RKO (cell line): ENCODE results near the gene PARVA.
"Not testable (repeated sequence)": the region's sequence is repeated elsewhere in the genome, so short reads cannot be mapped to it uniquely, and the experiment has no call there.

Source experiments
- DNase-seq: peaks from one replicate; pipeline ENCODE4 v3.0.0-alpha.2; 2016; ENCODE audit warnings: low spot score

Gene PARVA

DNA sequence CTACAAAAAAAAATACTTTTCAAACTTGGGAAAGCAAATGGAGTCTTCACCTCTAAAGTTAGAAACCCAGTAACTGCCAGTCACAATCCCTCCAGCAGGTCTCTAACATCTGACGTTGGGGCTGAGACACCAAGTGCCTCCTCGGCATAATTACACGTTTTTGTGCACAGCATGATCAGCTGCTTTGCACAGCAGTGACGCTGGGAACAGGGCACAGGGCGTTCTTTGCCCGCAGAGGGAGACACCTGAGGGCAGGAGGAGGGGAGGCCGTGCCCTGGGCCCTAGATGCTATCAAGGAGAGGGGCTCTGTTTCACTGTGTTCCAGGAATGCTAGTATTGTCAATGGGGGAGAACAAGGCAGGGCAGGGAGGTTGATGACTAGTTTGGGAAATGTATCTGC, 120.1 kb downstream of the PARVA start:
- DNase-seq, result no peak

DNA sequence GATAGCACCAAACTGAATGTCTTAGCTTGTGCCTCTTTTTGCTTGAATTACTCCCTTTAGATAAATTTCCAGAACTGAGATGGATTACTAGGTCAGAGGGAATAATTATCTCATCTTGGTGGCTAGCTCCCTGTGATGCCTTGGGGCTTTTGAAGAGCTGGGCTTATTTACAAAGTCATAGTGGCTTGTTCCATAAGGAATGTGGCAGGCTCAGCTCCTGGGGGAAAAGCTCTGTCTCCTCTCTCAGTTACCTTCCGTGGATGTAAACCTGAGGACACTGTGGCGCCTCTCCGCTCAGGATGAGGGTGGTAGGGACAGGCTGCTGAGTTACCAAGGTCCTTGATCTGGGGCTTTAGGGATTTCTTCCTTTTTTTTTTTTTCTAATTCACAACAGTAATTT, 121.7 kb downstream of the PARVA start:
- no peak for DNase-seq

DNA sequence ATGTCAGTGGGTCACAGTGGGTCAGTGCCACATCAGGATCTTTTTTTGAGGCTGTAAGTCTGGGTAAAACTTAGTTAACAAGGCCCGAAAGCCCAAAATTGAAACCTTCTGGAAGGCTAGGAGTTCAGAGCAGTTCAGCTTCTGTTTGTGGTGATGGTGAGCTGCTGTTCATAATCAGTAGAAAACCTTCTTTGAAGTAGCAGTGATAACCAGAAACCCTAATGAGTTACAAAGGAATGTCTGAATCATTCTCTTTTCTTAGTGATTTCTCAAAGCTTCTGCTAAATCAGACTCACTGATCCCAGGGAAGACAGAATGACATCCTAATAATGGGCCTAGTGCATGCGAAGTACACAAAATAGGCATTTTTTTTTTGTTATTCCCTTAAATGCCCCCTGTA, 124.7 kb downstream of the PARVA start:
- no peak for DNase-seq

DNA sequence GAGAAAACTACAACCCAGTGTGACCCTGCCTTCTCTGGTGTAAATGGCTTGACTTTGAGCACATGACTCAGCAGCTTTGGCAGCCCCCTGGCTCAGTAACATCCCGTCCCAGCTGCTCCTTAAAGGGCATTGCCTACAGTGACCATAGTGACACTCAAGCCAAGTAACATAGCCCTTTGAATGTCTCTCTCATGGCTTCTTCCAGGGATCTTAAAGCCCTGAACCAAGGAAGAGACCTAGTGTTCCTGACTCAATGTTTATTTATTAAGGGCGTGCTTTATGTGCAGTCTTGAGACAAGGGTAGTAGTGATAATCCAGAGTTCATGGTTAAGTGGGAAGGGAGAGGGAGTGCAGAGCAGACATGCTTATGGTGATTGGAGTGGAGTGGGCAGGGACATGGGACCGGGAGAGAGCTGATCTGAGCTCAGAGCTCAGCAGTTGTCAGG, 125.7 kb downstream of the PARVA start:
- no peak for DNase-seq

DNA sequence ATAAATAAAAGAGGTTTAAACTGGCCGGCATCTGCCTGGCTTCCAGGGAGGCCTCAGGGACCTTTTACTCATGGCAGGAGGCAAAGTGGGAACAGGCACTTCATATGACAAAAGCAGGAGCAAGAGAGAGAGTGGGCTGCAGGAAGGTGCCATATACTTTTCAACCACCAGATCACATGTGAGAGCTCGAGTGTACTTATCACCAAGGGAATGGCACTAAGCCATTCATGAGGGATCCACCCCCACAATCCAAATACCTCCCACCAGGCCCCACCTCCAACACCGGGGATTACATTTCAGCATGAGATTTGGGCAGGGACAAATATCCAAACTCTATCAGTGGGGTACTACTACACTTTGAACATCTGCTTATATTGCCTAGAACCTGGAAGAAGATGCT, 126.5 kb downstream of the PARVA start:
- DNase-seq, result no peak

DNA sequence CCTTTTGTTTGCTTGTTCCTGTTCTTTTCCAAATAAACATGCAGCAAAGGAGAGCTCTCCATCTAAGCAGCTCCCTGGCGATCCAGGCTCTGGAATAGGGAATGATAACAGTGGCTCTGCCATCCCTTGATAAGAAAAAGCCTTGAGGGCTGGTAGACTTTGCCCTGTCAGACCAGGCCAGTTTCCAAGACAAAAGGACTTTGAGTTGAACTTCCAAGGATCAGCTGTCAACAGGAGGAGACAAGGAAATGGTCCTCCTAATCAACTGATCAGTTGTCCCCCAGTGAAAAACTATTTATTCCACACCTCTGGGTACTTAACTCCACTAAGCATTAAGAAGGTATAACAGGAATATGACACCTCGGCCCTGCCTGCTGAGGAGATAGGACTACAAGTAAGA, 127.8 kb downstream of the PARVA start:
- no peak for DNase-seq

DNA sequence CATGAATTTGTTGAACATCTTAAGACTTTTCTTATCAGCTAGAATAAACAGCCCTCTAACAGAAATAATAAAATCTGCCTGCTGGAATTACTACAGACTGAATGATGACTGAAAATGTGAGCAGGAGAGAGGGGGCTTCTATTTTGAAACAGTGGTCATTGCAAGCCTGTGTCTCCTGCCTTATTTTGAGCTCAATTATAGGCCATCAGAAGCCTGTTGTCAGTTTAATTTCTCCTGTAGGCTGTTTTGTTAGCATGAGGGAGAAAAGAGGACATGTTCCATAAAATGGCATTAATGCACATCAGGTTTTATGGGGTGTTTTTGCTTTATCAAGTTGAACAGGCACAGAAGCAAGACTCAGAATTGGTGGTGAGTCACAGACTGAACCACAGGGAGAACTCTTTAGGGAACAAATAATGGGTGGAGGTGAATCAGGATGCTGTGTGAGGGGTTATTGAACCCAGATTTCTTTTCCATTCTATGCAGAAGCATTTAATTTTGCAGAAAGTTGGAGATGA, 129.1 kb downstream of the PARVA start:
- DNase-seq, result no peak

DNA sequence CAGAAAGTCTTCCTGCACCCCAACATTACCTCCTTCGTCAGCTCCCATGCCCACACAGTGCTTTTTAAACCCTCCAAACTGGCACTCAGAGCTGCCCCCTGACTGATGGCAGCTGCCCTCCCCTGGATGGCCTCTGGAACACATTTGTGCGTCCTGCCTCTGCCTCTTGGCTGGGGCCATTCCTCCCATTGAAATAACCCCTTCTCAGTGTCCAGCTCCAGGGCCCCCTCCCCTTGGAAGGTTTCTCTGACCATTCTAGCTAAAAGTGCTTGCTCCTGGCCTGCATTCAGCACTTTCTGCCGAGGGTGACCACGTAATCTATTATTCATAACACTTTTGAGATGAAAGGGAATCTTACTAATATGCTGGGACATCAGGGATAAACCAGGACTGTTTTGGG, 130.0 kb downstream of the PARVA start:
- no peak for DNase-seq

DNA sequence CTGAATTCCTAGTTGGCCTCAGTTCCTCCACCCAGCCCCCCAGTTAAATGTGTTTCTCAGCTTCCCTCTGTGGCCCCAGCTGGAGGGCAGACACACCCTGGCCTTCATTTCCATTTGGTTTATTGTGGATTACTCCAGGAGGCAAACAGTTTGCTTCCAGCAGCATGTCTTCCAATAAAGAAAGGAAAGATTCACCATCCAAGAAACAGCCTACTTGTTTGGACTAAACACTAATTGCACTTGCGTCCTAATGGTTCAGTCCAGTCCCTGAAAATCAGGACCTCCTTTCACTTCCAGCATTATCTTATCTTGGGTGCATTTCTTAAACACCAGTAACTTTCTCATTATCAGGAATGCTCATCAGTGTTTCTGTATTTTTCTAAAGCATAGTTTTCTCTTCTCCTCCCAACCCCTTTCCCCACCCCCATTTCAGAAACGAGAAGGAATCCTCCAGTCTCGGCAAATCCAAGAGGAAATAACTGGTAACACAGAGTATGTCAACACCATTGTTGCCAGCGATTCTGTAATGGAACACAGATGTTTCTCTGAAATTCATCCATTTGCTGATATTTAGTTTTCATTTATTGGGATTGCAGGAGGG, 130.9 kb downstream of the PARVA start:
- no peak for DNase-seq

DNA sequence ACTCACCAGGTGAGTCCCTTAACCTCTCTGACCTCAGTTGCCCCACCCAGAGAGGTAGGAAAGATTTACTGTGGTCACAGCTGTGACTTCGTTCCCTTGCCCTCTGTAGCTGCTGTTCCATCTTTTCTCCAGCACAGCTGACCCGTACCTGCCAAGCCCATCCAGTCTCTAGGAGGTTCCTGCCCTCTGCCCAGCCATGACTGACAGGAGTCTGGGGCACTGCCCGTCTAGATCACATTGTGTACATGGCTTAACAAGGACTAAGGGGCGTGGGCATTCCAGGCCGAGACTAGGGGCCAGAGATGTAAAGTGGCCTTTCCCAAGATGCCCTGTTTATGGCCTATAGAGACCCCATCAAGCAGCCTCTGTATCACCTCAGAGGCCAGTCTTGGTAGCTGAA, 132.0 kb downstream of the PARVA start:
- no peak for DNase-seq

DNA sequence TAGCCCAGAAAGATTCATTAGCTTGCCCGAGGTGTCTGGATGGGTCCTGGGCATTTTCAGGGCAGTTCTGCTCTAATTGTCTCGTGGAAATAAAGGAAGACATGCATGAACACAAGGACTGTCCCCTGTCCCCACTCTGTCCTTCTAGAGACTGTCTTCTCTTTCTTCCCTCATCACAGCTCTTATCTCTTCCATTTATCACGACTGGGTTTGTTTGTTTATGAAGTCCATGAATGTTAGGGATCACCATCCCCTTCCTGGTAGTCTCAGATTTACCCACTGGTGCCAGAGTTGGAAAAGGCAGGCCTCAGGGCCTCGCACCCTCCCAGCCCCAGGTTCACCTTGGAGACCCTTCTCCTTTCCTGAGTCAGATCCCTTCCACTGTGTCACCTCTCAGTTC, 134.8 kb downstream of the PARVA start:
- DNase-seq, result no peak

DNA sequence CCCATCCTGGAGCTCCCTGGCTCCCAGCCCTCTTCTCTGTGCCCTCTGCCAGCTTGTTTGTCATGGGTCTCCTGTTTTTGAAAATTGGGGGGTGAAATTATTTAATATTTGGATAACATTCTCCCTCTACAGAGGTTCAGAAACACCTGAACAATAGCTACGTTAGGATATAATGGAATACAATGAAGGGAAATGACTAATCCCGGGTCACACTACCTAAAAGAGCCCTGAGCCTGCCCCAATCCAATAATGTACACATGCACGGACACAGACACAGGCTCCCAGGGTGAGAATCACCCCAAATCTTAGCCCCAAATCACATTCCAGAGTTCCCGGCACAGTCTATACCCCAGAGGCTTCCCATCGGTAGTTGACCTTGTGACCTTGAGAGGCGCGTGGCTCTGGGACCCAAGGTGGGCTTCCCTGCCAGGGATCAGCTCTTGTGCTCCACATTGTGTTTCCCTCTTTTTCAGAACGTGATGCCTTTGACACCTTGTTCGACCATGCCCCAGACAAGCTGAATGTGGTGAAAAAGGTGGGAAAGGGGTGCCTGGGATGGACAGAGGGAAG, 135.5 kb downstream of the PARVA start:
- no peak for DNase-seq

DNA sequence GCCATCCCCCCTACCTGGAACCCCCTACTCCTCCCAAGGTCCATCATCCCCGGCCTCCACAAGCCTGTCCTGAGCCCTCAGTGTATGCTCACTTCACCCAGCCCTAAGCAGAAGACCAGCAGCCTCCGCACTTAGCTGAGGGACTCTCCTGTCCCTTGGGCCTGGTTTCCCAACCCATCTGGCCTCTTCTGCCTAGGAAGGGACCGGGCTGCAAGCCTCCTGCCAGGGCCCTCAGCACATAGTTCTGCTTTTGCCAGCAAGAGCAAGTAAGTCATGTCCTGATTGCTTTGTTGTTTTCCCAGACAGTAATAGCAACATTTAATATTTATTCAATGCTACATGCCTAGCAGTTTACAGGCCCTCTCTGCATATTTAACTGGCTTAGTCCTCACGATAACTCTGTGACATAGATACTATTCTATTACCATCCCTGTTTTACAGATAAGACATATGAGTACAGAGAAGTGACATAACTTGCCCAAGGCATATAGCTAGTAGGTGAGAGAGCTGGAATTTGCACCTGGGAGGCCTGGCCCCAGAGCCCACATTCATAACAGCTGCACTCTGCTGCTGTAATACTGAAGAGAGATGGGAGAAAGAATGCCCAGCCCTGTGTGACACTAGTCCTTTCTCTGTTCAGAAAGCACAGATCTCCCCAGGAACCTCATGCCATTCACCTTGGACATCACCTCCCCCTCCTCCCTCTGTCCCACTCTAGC, 139.2 kb downstream of the PARVA start:
- DNase-seq, result no peak

DNA sequence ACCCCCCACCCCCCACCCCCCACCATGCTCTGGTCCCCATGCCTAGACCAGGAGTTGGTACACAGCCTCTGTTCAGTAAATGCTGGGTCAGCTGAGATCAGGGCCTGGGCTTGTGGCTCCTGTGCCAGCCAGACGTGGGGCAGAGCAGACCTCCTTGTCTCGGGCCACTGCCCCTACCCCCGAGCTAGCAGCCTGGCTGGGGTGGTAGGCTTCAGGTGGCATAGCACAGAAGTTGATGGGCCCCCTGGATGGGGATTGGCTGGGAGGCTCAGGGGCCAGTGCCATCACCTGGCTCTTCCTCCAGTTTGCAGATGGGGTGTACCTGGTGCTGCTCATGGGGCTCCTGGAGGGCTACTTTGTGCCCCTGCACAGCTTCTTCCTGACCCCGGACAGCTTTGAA, 139.9 kb downstream of the PARVA start:
- no peak for DNase-seq

DNA sequence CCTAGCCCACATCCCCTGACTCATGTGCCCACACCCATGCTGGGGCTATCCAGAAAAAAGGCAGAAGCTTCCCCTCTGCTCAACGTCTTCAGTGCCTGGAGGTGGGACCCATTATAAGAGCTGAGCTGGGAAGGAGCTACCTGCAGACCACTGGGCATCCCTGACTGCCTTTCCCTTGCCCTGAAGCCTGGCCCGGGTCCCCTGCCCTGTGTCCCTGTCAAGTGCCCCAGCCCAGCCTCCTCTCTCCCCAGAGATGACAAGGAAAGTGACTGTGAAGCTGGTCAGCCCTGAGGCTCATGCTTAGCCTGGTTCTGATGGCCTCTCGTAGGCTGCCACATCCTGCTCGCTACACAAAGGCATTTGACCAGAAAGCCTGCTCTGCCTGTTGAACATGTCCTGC, 140.4 kb downstream of the PARVA start:
- no peak for DNase-seq

DNA sequence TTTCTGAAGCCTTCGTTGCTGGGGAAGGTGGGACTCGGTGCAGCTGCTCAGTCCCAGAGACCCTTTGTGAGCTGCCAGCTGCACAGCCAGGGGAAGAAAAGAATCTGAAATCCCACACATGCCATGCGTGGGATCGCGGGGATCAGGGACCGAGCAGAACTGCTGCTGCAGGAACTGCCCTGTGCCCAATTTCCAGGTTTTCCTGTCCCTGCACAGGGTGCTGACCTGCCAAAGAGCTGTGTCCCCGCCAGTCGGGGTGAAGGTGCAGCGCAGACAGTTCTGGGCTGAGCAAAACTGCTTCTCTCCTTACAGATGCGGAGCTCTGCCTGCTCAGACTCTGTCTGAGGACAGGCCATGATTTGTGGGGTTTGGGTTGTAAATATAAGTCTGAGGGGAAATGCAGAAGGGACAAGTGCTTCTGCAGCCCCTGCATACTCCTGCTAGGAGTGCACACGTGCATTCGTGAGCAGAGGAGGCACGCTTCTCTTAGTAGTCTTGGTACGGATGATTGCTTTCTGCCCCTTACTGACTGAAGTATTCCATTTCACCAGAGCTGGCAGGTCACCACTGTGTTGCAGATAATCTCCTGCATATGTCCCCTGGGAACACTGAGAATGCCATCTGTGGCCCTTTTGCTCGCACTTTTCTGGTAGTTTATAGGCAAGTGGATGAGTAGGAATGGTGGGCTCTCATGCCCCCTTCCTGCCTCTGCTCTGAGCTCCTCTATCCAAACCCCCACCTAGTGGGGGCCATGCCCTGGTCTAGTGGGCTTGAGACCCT, 141.4 kb downstream of the PARVA start:
- DNase-seq, result no peak

DNA sequence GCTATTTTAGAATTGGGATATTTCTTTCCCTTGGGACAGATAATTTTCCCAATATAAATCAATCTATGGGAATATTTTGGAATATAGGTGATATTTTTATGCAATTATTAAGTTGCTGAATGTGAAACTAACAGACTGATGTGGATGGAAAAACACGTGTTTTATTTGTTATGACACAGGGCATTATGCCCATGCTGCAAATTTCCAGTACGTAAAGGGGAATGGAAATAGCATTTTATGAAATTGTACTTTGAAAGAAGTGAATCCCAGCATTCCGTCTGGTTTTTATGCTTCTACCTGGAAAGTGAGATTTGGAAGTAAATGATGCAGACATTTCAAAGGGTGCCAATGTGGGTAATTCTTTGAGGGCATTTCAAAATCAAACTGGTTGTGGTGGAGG, 142.7 kb downstream of the PARVA start:
- DNase-seq, result no peak

DNA sequence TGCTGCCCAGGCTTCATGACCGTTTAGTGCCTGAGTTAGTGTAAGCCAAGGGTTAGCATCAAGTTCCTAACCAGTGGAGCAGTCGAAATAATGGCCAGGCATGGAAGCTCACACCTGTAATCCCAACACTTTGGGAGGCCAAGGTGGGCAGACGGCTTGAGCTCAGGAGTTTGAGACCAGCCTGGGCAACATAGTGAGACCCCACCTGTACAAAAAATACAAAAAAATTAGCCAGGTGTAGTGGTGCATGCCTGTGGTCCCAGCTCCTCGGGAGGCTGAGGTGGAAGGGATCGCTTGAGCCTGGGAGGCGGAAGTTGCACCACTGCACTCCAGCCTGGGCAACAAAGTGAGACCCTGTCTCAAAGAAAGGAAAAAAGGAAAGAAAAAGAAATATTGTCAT, 143.2 kb downstream of the PARVA start:
- not testable (repeated sequence) for DNase-seq

DNA sequence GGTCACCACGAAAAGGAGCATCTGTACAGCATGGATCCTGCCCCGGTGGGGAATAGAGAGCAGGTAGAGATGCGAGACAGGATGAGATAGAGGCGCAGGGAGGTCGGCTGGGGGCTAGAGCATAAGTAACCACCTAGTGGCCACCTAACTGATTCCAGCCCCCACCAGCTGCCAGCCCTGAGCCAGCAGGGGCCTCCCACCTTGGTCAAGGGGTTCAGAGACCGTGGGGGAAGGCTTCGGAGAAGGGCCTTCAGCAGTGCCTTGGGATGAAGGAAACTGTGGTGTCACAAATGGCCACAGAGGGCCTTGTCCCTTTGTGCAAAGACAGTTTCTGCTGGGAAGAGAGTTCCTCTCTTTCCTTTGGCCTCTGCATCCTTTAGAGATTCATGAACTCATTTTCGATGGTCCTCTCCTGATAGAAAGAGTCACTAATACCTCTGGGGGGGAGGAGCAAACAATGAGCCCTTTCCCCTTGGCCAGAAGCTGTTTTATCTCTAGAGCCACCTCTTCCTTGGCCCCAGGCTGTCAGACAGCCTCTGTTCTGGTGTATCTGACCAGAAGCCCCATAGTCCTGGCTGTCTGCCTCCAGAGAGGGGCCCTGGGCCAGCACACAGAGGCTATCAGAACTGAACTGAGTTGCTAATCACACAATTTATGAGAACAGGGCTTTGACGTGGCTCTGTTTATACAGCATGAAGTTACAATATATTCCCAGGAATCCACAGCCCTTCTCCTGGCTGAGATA, 146.0 kb downstream of the PARVA start:
- no peak for DNase-seq

DNA sequence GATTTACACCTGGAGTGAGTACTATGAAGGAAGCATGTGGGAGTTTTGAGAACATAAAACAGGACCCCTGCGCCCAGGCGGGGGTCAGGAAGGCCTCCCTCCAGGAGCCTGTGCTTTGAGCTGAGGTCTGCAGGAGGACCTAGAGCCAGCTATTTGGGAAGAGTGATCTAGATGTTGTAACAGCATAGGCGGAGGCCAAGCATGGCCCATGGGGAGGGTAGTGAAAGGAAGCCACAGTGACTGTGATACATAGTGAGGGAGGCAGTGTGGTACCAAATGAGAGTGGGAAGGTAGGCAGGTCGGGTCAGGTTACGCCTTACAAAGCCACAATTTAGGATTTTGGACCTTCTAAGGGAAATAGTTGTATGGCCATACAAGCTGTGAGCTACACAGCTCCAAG, 147.5 kb downstream of the PARVA start:
- DNase-seq, result no peak

DNA sequence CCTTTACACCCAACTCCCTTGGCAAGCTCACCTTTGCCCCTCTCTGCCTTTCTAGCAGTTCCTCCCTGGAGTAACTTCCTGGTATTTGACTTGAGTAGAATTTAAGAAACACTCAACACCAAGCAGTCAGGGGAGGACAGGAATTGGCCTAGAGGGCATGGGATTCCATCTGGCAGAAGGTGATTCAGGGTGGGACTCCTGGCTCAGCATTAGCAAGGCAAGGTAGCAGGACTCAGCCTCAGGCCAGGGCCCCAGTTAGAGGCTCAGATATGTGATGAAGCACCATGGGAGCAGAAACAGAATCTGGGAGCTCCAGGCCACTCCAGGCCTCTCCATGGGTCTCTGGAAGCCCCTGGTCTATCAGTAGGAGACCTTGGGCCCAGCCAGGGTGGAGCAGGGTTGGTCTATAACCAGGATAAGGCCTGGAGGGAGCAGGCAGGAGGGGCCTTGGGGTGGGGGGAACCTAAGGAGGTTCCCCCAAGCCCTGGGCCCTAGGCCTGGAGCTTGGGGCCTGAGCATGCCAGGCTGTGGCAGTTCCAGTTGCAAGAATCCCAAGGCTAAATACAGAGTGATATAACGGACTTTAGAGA, 148.2 kb downstream of the PARVA start:
- DNase-seq, result no peak

DNA sequence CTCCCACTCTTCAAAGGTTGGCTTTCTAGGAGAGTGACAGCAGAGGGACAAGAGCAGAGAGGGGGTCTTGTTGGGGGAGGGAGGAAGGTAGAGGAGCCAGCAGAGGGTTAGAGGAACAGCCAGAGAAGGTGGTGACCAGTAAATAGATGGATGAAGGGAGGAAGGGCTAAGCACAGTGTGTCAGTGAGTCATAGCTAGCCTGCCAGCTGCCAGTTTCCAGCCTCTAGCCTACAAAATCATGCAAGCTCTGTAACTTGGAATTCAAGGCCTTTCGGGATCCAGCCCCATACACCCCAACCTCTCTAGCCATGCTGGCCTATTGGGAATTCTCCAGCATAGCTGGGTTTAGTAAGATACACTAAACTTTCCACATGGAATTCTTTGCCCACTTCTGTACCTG, 149.4 kb downstream of the PARVA start:
- peak; percentile 6 for DNase-seq
